GM12874 (cell line): ENCODE data around the gene ABCD2.

ENCODE experiments used
- TF ChIP-seq, protein P1 (sequence below): IDR thresholded peaks from 2 replicates; pipeline ENCODE4 v1.5.1; 2011; ENCODE audit warnings: low read depth, mild to moderate bottlenecking, control low read depth, low read length, moderate library complexity; ENCODE audit not compliant: insufficient read depth

ABCD2 gene

DNA sequence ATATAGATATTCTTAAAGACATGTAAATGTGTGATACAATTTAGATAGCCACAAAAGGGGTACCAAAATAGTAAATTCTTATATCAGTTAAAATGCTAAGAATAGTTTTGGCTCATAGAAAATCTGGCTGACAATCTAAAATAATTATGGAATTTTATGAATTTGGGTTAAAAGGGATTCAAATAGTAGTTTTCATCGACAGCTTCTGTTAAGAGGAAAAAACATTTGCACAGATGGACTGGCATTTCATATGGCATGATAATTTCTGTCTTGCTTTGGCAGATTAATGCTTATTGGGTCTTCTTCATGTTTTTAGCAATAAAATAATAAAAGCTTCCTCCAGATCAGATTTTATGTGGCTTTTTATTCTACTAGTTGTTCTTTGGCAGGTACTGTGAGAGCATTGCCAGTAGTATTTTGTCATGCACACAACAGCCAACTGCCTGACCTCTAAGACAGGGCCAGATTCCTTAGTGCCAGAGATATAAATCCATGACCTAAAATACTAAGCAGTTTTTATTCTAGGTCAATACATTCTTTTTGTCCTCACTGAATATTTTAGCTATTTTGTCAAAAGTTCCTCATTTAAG lies 9.1 kb downstream of the ABCD2 start:
- TF ChIP-seq, protein P1, sequence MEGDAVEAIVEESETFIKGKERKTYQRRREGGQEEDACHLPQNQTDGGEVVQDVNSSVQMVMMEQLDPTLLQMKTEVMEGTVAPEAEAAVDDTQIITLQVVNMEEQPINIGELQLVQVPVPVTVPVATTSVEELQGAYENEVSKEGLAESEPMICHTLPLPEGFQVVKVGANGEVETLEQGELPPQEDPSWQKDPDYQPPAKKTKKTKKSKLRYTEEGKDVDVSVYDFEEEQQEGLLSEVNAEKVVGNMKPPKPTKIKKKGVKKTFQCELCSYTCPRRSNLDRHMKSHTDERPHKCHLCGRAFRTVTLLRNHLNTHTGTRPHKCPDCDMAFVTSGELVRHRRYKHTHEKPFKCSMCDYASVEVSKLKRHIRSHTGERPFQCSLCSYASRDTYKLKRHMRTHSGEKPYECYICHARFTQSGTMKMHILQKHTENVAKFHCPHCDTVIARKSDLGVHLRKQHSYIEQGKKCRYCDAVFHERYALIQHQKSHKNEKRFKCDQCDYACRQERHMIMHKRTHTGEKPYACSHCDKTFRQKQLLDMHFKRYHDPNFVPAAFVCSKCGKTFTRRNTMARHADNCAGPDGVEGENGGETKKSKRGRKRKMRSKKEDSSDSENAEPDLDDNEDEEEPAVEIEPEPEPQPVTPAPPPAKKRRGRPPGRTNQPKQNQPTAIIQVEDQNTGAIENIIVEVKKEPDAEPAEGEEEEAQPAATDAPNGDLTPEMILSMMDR, result no peak

DNA sequence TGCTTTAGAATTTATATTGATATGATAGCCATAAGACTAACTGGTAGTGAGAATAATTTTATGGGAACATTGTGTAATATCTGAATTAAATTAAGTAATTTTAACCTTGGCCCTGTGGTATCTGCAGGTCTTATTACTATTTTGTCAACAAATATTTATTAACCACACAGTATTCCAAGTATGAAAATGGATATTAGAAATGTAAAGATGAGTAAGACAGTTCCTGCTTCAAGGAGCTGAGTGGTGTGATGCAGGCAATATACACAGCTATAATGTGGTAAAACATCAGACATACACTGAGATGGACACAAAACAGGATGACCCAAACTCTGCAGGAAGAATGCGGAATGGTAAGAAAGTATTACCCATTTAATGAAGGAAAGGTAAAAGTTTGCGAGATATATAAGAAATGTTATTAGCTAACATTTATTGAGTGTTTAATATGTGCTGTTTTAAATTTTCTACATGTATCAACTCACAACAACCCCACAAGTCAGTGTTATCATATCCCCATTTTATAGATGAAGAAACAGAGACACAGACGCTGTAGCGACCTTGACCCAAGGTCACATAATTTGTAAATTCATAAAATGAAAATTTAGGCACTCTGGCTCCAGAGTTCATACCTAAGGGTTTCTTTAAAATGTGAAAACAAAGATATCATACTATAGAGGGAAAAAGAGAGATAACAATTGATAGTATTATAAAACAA lies 12.7 kb downstream of the ABCD2 start:
- TF ChIP-seq, protein P1, result no peak

DNA sequence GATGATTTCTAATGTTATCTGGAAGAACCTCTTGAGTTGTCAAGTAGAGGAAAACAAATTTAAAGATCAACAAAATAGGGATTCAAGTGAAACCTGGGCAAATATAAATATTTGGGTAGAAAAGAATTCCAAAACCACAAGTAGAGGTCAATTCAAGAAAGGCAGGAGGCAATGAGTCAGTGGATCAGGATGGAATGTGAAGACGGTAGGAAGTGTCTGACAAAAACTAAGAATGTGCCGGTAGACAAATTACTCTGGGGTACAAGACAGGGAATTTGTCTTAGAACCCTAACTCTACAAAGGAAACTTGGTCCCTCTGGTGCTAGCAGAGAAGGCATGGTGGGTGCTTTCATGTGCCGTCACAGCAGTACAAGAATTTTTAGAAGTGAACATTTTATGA lies 13.6 kb downstream of the ABCD2 start:
- TF ChIP-seq, protein P1, result no peak

DNA sequence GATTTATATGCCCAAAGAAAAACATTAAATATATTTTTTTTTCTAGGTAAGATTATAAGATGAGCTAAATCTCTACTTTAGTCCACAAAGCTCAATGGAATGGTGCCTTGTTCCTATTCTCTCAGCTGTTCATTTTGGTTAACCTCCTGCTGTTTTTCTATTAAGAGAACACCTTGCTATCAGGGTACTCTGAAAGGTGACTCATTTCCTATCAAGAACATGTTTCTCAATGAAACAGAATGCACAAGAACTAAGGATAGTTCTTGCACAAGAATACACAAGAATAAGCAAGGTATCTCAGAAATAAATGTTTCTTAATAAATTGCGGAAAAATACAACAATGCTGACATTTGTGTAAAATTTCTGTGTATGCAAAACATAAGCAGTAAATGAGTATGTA lies 14.1 kb downstream of the ABCD2 start:
- TF ChIP-seq, protein P1, result no peak

DNA sequence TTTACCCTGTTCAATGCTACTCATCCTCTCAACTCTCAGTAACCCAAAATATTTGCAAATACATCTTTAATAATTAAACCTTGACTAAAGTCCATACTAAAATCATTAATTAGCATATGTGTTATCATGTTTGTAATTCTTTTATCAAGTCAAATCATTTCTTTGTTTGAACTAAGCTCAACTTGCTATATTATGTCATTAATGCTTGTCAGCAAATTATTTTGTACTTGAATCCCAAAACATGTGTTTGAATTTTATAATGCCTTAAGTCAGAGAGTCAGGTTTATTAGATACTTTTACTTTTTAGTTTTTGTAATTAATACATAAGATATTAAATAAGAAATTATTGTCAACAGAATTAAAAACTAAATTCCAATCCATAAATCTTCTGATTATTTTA lies 16.5 kb downstream of the ABCD2 start:
- TF ChIP-seq, protein P1, result no peak

DNA sequence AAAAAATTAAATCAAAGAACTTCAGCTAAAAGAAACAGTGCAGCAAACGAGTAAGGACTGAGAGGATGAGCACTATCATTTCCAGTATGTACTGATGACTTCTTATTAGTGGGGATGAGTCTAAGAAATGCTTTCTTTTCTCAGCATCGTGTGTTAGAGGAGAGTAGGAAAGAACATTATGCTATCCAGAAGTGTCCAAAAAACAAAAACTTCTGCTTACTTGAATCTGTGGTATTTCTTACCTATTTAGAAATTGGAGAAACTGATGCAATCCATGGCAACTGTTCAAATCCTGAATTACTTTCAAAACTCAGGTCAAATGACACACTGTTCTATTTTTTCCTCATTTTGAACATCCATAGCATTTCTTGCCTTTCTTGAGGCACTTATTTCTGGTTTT lies 23.7 kb downstream of the ABCD2 start:
- TF ChIP-seq, protein P1, result no peak

DNA sequence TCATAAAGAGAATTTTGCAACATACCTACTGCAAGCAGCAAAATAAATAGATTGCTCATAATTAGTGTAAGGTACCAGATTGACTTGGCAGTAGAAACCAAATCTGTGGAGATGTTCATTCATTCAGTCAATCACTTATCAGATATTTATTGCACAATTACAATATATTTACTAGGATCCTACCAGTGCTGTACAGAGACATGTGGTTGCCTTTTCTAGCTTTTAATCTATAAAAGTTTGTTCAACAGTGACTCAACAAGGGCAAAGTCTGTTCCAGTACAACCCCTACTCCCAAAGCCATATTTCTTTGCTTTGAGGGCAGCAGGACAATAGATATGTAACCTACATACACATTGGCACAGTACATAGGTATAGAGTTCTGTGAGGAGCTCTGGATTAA lies 27.3 kb downstream of the ABCD2 start:
- TF ChIP-seq, protein P1, result no peak
